PFSK-1 (cell line): ENCODE measurements around the gene ZGPAT.

ENCODE experiments used
- FOXP2 ChIP-seq: optimal IDR thresholded peaks from 2 replicates; pipeline ENCODE3; 2011; ENCODE audit warnings: borderline replicate concordance, control low read depth, inconsistent platforms; ENCODE audit not compliant: insufficient read depth; ENCODE audit errors: extremely low read length, extremely low read depth
- POLR2AphosphoS5 ChIP-seq: IDR thresholded peaks from 2 replicates; pipeline ENCODE4 v1.6.1; 2012; ENCODE audit warnings: low read depth, mild to moderate bottlenecking, control low read depth, low read length, moderate library complexity
- REST ChIP-seq, 2 experiments: IDR thresholded peaks; 2 replicates each; pipeline versions ENCODE4 v1.6.1 to v1.8.0; 2011 to 2012; ENCODE audit warnings: low read depth in 2 of 2, low read length in 2 of 2, control low read depth in 1 of 2, inconsistent platforms in 1 of 2, mild to moderate bottlenecking in 1 of 2, moderate library complexity in 1 of 2; ENCODE audit not compliant: insufficient read depth in 1 of 2
- SIN3A ChIP-seq: IDR thresholded peaks from 2 replicates; pipeline ENCODE4 v1.6.1; 2012; ENCODE audit warnings: mild to moderate bottlenecking, low read length, moderate library complexity, borderline replicate concordance; ENCODE audit not compliant: insufficient read depth
- TAF1 ChIP-seq: IDR thresholded peaks from 2 replicates; pipeline ENCODE4 v1.6.1; 2012; ENCODE audit warnings: low read length, control low read depth, borderline replicate concordance; ENCODE audit not compliant: insufficient read depth

The ZGPAT gene

DNA sequence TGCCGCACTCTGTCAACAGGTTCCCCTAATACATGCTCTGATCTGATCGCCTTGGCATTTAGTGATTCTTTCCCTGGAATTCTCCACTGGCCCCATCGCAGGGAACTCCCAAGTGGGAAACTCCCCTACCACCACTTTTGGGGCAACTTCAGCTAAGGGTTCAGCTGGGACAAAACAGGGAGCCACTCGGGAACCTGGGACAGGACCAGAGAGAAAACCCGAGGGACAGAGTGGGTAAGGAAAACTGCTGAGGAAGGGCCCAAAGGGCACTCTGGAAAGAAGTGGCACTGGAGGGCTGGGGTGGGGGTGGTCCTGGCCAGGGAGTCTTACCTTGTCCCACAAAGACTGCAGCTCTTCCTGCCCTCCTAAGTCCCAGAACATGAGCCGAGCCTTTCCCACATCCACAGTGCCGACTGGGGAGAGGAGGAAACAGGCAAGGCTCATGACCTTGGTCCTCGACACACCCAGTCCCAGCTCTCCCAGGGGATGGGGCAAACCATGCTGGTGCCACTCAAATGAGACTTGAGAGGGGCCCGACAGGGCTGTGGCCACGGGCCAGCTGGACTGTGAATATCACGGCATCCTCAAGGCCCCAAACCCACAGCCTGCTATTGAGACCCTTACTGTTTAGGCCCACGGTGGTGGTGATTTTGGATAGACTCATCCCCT is 1.7 kb upstream of the ZGPAT start:
- TF ChIP-seq FOXP2, result no peak

- TF ChIP-seq SIN3A (no peak), TAF1 (no peak), REST (IDR thresholded peaks at IDR 0.05; ENCODE audit: insufficient read depth in 1 of 2, low read depth in 2 of 2, low read length in 2 of 2) (no peak), POLR2AphosphoS5 (no peak; the same call in 1 of the 2 replicates), FOXP2 (no peak)
Observed at GRCh38 chr20:63706852-63707557, 834 bp upstream of the ZGPAT start.

GRCh38 chr20:63708301-63709148 is 686 bp downstream of the ZGPAT start:
- TF ChIP-seq TAF1, result no peak
- TF ChIP-seq REST (IDR thresholded peaks at IDR 0.05; ENCODE audit: insufficient read depth in 1 of 2, low read depth in 2 of 2, low read length in 2 of 2), result no peak
- no peak for TF ChIP-seq SIN3A
- no peak for TF ChIP-seq FOXP2
- no peak for TF ChIP-seq POLR2AphosphoS5

DNA sequence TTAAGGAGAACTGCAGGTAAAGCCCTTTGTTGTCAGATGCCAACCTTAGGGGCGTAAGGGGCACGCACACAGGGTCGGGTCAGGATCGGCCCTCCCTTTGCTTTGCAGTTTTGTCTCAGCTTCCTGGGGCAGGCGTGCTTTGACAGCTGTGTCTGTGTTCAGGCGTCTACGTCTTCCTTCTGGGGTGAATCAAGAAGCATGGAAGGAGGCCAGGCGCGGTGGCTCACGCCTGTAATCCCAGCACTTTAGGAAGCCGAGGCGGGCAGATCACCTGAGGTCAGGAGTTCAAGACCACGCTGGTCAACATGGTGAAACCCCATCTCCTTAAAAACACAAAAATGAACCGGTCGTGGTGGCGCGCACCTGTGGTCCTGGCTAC is 1.3 kb downstream of the ZGPAT start:
- no peak for TF ChIP-seq POLR2AphosphoS5
- no peak for TF ChIP-seq TAF1
- no peak for TF ChIP-seq FOXP2
- no peak for TF ChIP-seq SIN3A
- no peak for TF ChIP-seq REST (IDR thresholded peaks at IDR 0.05; ENCODE audit: insufficient read depth in 1 of 2, low read depth in 2 of 2, low read length in 2 of 2)

- no peak for TF ChIP-seq SIN3A
Observed at GRCh38 chr20:63711085-63711645, 3.3 kb downstream of the ZGPAT start.
